Eye (tissue), 1 donor: ENCODE results near the gene GRIA4.

Experiments used
- DNase-seq: peaks from one replicate; pipeline ENCODE4 v3.0.0-alpha.2; 2015

The GRIA4 gene

DNA sequence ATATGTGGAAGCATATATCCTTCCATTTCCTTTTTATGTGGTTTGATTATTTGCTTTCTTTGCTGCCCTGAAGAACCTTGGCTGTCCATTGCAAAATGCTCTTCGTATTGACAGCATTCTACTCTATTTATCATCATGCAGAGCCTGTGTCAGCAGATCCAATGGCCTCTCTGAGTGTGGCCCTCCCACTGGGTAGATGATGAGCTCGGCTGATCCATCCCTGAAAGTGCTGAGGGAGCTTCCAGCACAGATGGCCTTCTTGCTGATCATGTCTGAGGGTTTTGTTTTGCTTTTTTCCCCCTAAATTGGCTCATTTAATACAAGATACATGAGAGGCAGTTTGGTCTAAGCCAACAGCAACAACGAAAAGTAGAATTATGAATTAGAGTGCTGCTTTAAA, 181.0 kb downstream of the GRIA4 start:
- peak; percentile 33 for DNase-seq

DNA sequence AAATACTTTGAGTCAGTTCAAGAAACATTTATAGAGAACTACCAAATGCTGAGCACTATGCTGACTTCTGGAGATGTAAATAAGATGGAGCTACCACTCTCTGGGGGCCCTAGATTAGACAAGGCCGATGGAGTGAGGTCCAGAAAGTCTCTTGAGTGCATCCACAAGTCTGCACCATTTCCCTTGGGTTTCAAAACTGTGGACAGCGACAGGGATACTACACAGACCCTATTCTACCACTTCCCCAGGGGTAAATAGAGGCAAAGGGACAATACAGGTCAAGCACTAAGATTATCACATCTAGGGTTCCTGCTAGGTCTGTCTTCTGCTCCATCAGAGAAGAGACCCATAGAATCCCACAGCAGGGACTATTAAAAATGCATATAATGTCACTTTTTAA, 183.2 kb downstream of the GRIA4 start:
- DNase-seq = no peak

DNA sequence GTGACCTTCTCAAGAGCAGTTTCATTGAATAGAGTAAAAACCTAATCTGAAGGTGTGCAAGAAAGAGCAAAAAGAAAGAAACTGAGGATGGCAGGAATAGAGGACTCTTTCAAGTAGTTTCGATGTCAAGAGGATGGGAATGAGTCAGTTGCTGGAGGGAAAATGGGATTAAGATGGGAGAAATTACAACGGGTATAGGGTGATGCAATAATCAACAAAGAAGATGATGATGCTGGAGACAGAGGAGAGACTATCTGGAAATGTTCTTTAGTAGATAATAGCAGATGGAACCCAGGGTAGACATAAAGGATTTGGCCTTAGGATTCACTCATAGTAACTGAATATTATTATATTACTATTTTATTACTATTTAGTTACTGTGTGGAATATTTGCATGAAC, 189.4 kb downstream of the GRIA4 start:
- no peak for DNase-seq

DNA sequence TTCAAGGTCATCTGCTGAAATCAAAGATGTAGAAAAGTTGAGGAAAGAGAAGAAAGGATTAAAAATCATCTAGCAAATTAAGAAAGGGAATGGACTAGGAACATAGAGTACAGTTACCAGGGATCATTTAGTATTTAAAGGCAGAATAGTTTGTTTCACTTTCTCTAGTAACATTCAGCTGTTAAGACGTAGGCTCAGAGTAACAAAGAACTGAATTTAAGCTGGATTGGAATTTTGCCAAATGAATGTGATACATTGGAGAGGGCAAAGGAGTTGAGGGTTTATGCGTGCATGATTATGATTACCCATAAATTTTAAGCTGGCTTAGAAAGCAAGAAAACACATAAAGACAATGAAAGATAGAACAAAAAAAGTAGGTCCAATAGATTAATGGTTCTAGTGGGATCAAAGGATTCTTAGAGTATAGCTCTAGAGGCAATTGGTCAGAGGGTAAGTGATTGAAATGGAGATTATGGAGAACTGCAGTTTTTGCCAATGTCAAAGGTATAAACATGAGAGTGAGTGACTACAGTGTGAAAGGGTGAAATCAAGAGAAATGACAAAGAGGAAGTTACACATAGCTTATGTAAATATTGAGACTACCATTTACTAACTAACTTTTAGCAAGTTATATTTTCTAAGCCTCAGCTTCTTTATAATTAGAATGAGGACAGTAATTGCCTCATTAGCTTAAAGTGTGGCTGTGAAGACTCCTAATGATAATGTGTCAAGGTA, 190.0 kb downstream of the GRIA4 start:
- no peak for DNase-seq

DNA sequence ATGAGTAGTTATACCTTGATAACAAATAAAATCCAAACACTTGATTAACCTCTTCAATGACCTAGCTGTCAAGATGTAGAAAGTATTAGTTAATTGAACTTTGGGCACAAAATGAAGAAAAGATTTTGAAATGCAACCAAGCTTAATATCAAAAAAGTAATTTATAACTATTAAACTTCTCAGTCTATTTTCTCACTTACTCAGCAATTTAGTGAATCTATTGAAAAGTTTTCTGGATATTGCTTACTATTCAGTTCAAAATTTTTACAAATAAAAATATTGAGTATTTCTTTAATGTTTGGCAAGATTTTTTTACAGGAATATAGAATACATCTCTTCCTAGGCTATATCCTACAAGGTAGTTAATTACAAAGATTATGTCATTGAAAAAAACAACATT, 192.5 kb downstream of the GRIA4 start:
- no peak for DNase-seq

DNA sequence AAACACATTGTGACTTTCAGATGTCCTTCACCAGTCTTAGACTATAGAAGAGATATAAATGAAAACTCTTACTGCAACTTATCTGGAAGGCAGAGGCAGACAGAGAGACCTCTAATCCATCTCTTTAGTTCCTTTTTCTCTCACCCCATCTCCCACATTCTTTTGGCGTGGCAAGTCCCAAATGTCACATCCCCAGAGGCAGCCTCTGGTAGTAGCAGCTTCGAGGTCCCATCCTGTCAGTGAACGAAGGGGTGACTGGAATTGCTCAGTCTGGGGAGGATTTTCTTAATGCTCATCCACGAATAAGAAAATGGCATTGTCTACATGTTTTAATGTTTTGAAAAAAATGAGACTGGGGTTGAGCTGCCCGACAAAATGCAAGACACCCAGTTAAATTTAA, 201.4 kb downstream of the GRIA4 start:
- DNase-seq = no peak

DNA sequence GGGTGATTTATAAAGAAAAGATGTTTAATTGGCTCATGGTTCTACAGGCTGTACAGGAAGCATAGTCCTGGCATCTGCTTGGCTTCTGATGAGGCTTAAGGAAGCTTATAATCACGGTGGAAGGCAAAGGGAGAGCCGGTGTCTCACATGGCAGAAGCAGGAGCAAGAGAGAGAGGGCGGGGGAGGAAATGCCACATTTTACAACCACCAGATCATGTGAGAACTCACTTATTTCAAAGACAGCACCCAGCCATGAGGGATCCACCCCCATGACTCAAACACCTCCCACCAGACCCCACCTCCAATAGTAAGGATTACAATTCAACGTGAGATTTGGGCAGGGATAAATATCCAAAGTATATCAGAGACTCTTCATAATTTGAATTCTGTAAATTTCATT, 211.5 kb downstream of the GRIA4 start:
- no peak for DNase-seq

DNA sequence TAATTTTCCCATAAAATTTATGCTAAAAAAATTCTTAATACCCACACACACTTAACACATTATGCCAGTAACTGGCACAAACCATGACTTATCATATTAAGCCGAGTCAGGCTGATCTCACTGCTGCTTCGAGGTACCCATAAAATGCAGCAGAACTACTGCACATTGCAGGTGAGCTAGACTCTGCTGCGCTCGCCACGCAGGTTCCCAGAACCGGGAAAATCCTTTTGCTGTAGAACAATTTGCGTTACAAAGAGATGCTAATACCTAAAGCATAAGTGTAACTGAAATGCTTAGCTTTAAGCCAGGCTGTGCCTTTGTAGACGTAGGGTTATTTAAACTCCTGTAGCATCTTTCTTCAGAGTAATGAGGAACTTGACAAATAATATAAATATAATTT, 211.9 kb downstream of the GRIA4 start:
- no peak for DNase-seq

DNA sequence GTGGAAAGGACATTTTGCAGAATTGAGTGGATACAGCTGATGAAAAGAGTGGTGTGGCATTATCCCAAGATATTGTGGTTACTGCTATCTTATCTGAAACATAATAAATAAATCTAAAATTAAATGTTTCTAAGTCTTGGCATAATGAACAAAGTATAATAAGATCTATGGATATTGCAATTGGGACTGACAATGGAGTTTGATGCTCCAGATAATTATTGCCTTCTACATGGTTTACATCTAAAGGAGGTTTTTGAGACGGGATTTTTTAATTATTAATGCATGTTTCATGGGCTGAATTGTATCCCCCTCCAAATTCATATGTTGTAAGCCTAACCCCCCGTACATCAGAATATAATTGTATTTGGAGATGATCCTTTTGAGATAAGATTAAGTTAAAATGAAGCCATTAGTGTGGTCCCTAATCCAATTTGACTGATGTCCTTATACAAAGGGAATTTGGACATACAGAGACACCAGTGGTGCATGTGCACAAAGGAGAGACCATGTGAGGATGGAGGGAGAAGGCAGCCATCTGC, 213.7 kb downstream of the GRIA4 start:
- no peak for DNase-seq

DNA sequence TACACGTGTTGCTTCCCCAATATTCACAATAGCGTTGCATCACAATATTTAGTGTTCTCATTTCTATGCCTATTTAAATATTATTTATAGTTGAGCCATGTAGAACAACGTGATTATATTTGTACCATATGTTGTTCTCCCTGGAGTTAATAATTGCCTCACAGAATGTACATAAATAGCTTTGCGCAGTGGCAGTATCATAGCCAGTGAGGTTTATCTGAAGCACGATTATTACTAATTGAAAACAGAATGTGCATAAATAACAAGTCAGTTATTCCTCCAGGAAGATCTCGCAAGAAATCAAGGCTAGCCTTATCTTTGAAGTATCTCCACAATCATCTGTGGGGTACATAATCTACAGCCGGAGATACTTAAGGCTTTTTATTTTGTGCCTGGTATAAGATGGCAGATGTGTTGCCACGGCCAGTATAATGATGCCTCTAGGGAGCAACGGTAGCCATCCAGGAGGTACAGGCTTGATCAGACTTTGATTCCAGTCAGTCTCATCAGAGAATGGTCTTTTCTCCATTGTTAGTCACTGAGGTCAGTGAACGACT, 214.7 kb downstream of the GRIA4 start:
- no peak for DNase-seq

DNA sequence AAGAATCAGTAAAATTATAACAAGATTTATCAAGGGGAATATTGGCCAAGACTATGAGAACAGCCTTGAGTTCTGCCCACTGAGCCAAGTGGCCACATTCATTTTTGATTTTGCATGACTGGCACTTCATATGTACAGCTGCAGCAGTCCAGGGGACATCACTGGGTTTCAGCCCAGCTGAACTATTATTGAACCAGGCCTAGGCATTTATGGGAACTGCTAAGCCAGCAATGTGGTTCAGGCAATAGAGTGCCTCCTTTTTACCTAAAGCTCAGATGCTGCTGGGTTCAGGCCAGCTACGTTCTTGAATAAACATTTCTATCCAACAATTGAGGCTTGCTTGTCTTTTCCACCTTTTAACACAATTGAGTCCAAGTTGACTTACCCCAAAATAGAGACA, 215.3 kb downstream of the GRIA4 start:
- DNase-seq = no peak

DNA sequence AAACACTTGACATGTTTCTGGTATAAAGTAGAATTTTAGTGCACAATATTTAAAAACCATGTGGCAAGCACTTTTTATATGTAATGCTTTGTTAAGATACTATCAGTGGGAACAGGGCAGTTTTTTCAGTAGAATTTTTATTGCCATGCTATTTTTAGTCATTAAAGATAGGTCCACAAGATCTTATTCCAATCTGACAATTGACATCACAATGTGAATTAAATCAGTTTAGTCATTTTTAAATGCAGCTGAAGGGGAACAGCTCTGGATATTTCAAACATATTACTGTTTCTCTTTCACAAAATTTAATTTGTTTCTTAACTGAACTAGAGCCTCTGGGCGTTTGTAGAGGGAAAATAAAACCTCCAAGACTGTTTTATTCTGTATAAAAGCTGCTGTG, 218.0 kb downstream of the GRIA4 start:
- no peak for DNase-seq

DNA sequence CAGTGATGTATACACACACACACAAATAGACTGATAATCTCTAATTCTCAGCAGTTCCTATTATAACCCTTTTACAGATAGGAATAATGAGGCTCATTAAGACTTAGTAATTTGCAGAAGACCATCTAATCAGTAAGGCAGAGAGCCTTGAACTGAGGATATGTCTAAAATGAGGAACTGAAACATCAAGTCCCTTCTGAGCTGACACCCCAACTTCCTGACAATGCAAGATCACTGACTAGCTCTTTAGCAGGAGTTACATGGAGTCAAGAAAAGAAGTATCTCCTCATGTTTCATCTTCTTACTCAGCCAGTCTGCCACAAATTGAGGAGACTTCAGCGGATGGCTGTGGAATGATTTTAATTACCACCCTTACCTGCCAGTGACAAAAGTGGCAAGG, 219.2 kb downstream of the GRIA4 start:
- no peak for DNase-seq

DNA sequence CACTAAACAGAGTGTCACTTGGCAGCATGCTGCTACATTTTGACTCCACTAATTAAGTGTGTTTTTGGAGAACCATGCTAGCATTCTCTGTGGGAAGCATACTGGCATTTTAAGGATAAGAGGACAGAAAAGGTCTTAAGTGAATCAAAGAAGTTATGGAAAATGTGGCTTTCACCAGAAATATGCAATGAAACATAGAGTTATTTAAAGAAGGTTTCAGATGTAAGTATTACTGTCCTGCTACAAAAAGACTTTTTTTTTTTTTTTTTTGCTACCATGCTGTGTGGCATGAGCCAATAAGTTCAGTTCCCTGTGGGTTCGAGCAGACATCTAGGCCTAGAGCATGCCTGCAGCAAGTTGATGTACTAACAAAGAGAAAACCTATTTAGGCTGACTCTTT, 224.6 kb downstream of the GRIA4 start:
- DNase-seq = no peak

DNA sequence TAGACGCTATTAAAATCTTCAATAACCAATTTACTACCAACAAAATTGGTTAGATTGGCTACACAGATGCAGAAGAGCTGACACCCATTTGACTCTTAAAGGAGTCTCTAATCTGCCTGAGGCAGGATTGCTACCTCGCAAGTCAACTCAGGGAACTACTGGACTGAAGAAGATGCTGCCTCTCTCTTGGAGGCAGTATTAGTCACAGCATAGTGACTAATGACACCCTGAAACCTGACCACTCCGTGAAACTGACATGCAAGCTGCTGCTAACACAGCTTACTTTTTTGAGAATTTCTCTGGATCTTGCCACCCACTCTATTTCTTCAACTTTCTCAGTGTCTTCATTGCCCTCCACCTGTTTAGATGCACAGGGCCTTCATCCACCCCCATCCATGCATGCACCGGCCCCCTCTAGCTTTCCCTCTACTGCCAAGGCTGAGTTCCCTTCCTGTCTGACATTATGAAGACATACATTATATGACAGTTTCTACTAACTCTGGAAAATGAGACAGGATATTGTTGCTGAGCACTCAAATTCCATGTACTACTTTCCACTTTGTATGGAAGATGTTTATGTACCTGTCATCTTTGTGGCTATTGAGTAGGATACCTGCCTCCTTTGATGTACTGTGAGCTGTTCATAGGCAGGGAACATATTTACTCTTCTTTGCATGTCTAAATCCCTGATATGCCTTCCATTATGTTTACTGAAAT, 229.0 kb downstream of the GRIA4 start:
- no peak for DNase-seq

DNA sequence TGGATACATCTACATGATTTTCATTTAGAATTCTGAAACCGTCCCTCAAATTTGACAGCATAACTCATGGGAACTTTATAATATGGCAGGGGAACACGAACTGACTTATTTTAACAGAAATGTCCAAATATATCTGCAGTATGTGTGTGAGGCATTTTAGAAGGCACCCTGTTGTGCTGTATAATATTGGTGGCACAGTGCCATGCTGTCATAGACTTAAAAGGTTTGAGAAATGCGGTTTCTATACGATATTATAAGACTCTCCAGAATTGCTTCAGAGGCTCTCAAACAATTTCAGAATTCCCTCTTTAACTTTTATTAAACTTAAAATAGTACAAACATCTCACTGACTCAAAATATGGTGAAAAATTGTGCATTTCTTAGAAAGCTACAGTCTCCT, 230.5 kb downstream of the GRIA4 start:
- DNase-seq = no peak

DNA sequence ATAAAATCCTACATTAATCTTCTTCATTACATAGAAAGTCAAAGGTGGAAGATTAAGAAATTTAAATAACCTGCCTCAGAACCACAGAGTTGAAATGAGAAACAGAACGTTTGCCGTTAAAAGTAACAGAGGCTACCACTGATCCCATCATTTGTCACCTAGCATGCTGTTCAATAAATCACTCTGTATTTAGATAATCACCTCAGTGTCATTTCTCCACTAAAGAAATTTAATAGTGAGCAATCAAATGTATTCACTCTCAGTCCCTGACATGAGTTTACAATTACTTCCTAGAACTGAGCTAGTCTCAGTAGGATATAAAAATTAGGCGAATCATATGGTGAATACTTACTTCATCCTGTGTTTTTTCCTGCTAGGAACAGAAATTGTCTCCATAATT, 242.5 kb downstream of the GRIA4 start:
- DNase-seq = no peak

DNA sequence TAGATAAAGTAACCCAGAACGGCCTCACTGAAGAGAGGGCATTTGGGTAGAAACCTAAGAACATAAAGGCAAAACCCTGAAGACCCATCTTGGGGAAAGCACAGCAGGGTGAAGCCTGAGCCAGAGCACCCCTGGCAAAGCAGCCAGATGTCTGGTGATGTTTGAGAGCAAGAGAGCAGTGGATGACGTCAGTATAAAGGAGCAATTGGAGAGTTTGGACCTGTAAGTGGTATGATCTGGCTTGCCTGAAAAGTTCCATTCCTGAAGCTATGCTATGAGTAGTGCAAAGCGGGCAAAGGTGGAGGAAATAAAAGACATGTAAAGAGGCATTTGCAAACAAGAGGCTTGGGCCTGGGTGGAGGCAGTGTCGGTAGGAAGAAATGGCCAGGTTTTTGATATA, 244.4 kb downstream of the GRIA4 start:
- no peak for DNase-seq

DNA sequence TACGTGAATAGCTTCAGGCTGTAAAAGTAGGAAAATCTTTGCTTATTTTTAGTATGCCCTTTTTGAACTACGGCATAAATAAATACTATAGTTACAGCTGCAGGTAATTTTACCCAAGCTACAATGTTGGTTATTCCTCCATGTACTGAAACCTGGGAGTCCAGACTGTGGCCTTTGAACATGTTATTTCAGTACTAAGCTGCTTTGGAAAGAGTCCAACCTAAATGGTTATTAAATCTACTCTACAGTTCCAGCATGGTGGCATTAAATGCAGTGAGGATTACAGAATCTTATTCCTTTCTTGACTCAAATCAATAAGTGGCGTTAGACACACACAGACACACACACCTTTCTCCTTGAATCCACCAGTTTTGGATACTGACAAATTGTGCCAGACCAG, 247.1 kb downstream of the GRIA4 start:
- DNase-seq = no peak

DNA sequence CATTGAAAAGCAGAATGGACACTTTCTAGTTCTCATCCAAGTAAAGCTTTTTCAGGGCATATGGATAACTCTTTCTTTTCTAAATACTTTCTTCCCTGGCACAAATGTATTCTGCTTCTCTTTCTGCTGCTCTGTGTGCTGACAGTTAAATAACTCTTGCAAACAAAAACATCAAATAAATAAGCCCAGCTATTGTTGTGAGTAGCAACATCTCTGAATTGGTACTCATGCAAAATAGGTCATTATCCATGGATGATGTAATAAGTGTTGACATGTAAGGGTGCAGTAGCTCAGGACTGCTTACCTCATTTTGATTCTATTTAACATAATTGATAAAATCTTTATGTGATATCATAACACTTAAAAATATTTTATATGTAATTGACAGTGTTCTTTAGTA, 247.9 kb downstream of the GRIA4 start:
- peak; percentile 54 for DNase-seq

DNA sequence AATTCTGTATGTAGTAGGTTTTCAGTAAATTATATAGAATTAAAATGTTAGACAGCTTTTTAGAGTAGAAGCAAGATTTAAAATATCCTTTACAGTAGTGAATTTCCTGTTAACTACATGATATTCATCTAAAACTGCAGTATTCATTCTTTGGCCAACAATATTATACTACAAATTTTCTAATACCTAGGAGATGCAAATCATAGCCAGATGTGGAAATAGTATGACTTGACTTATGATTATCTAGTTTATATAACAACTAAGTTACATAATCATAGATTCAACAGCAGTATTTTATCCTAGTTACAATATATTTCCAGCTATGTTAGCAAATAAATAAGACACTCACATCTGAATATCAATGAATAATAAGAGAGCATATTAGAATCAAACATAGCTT, 249.0 kb downstream of the GRIA4 start:
- DNase-seq = no peak

DNA sequence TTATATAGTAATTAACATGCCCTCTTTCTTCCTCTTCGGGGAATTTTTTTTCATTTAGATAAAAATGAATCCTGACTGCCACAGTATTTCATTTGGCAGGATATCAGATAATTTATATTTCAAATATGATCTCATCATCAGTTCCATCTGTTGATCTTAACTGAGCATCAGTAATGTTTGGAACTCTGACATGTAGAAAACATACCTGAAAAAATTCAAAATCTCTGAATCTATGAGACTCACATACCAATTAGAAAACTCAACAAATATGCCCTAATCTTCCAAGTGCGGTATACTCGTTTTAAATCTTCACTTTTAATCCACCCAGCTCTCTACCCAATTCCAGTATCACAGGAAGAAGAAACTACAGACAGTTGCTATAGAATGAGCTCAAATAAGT, 250.2 kb downstream of the GRIA4 start:
- DNase-seq = no peak

DNA sequence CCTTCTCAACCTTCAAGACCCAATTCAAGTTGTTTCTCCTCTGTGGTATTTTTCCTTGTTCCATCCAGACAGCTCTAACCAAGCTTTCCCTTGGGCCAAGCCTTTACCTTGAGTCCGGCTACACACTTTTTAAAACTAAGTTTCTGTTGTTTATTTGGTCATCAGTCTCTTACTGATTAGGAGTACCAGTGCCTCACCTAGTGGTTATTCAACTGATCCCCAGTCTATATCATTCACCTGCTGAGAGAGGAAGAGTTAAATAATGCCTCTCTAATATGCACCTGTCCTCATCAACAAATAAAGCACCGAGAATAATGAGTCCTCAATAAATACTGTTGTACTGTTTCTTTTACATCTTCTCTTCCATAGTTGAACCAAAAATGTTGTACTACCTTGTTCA, 251.4 kb downstream of the GRIA4 start:
- DNase-seq = no peak

DNA sequence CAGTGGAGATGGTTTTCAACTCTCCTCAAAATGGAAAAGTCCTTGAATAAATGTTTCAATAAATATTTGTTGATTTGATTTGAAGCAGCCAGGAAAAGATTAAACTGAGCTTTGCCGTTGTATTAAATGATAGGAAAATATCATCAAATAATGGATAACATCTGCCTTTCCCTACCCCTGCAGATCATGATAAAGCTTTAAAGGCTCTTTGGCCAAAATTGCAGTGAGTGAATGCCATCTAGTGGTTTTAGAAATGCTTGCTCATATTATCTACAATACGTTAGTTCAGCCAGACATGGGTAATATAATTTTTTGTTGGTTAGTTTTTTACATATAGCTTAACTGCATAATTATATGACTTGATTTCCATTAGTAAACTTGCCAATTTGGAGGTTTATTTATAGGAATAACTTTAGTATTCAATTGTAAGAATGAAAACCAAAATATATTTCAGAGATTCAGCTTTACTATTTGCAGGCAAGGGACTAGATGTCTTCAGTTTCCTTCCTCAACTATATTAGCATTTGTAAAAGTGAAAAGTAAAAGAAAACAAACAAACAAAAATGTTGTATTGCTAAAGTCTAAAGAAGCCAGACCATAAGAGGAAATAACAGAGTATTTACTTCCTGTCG, 253.0 kb downstream of the GRIA4 start:
- DNase-seq = peak; percentile 90
